ENCODE data around the gene TAF5L.

- no peak for TF ChIP-seq CTCF (IDR thresholded peaks at IDR 0.05)
- no peak for TF ChIP-seq EP300 (IDR thresholded peaks at IDR 0.05)
These were observed 63.2 kb downstream of the TAF5L start for GRCh38 chr1:229562686-229563085.
